Esophagus (tissue), 2 donors: ENCODE measurements around the gene SND1. TPM values are rescaled to one million over a fixed set of nuclear protein-coding genes. Genes with fewer than 3 reads are reported as not detected.

Experiments used
- H3K27ac ChIP-seq, 2 donors: one replicate each; pipeline ENCODE4 v1.5.1; 2013; ENCODE audit warnings: low read depth in 2 of 2, mild to moderate bottlenecking in 2 of 2, inconsistent platforms in 1 of 2, low read length in 1 of 2, moderate library complexity in 1 of 2
- H3K27me3 ChIP-seq, 2 donors: one replicate each; pipeline ENCODE4 v1.6.1; 2013; ENCODE audit warnings: low read length in 2 of 2, control low read depth in 1 of 2, mild to moderate bottlenecking in 1 of 2; ENCODE audit not compliant: insufficient read depth in 2 of 2, control insufficient read depth in 1 of 2
- H3K36me3 ChIP-seq, 2 donors: one replicate each; pipeline ENCODE4 v1.6.1; 2013; ENCODE audit warnings: low read length in 1 of 2; ENCODE audit not compliant: control insufficient read depth in 2 of 2, insufficient read depth in 2 of 2
- H3K4me1 ChIP-seq, 2 donors: one replicate each; pipeline ENCODE4 v1.6.1; 2013; ENCODE audit warnings: low read length in 1 of 2; ENCODE audit not compliant: control insufficient read depth in 2 of 2, insufficient read depth in 2 of 2
- H3K4me3 ChIP-seq, 2 donors: one replicate each; pipeline ENCODE4 v1.5.1; 2013; ENCODE audit warnings: low read length in 2 of 2, mild to moderate bottlenecking in 2 of 2, low read depth in 1 of 2, moderate library complexity in 1 of 2
- H3K9me3 ChIP-seq, 2 donors: one replicate each; pipeline ENCODE4 v1.6.1; 2013; ENCODE audit warnings: mild to moderate bottlenecking in 2 of 2, low read depth in 1 of 2, low read length in 1 of 2, moderate library complexity in 1 of 2; ENCODE audit not compliant: control insufficient read depth in 2 of 2, insufficient read depth in 1 of 2
- WGBS, 2 donors: extraction: QIAGEN DNeasy Blood & Tissue Kit; methylation state at CpG; one replicate each; pipeline ENCODE4 v1.1.7; 2013; 5-methylcytosine and 5-hydroxymethylcytosine counted together
- polyA plus RNA-seq, 2 donors: library from polyadenylated mRNA; stranded (reverse); fragments of 200-250 nt; gene quantifications; one replicate each; pipeline ENCODE4 v1.2.3, GENCODE V29; 2013
- donor health status: healthy with polysubstance abuse.
- donor health status: Bipolar disorder and iron deficiency.

SND1 gene
- polyA plus RNA-seq, 2 donors: 23.1 to 44.4 TPM

- 82 to 83% methylated on average over 4 of the region's 4 CpGs for WGBS, 2 donors
- no peaks in the 10 kb centered on the region for H3K4me1 ChIP-seq
- H3K36me3 ChIP-seq: no peaks in the 10 kb centered on the region
- H3K9me3 ChIP-seq: no peaks in the 10 kb centered on the region
- H3K4me3 ChIP-seq: no peak overlapping the region
- no peaks in the 10 kb centered on the region for H3K27me3 ChIP-seq
- no peak overlapping the region for H3K27ac ChIP-seq
Measured at GRCh38 chr7:128036226-128036940, 384.4 kb downstream of the SND1 start.

- H3K9me3 ChIP-seq: no peaks in the 10 kb centered on the region
- H3K27me3 ChIP-seq: no peaks in the 10 kb centered on the region
- no peak overlapping the region for H3K4me3 ChIP-seq
- no peaks in the 10 kb centered on the region for H3K36me3 ChIP-seq
- 95 to 96% methylated on average over 2 of the region's 2 CpGs for WGBS, 2 donors
- no peak overlapping the region for H3K27ac ChIP-seq
- no peaks in the 10 kb centered on the region for H3K4me1 ChIP-seq
Measured at GRCh38 chr7:128037081-128037480, 385.1 kb downstream of the SND1 start.

- H3K36me3 ChIP-seq: no peaks in the 10 kb centered on the region
- H3K27ac ChIP-seq: no peak overlapping the region
- no peak overlapping the region for H3K4me3 ChIP-seq
- no peaks in the 10 kb centered on the region for H3K4me1 ChIP-seq
- no peaks in the 10 kb centered on the region for H3K27me3 ChIP-seq
- 96 to 97% methylated on average over 8 of the region's 8 CpGs for WGBS, 2 donors
- no peaks in the 10 kb centered on the region for H3K9me3 ChIP-seq
Measured at GRCh38 chr7:128037880-128038619, 386.1 kb downstream of the SND1 start.

GRCh38 chr7:128039544-128039953 is 387.6 kb downstream of the SND1 start:
- Histone ChIP-seq H3K27ac (no peak overlapping the region), H3K27me3 (no peaks in the 10 kb centered on the region), H3K9me3 (no peaks in the 10 kb centered on the region), H3K4me3 (no peak overlapping the region), H3K4me1 (no peaks in the 10 kb centered on the region), H3K36me3 (no peaks in the 10 kb centered on the region)
- WGBS, 2 donors: 88 to 97% methylated on average over 4 of the region's 4 CpGs

GRCh38 chr7:128040205-128040604 is 388.2 kb downstream of the SND1 start:
- WGBS, 2 donors: 67 to 77% methylated on average over 3 of the region's 3 CpGs
- Histone ChIP-seq H3K27me3 (no peaks in the 10 kb centered on the region), H3K4me1 (peaks cover 0 to 2% of the 10 kb centered on the region in 2 donors), H3K36me3 (no peaks in the 10 kb centered on the region), H3K9me3 (no peaks in the 10 kb centered on the region), H3K4me3 (no peak overlapping the region), H3K27ac (no peak overlapping the region)

GRCh38 chr7:128041203-128041602 is 389.2 kb downstream of the SND1 start:
- Histone ChIP-seq H3K4me3 (no peak overlapping the region), H3K27ac (no peak overlapping the region), H3K9me3 (no peaks in the 10 kb centered on the region), H3K36me3 (no peaks in the 10 kb centered on the region), H3K4me1 (peaks cover 0 to 2% of the 10 kb centered on the region in 2 donors), H3K27me3 (no peaks in the 10 kb centered on the region)
- 49 to 63% methylated on average over 7 of the region's 7 CpGs for WGBS, 2 donors

- Histone ChIP-seq H3K27me3 (no peaks in the 10 kb centered on the region), H3K27ac (no peak overlapping the region), H3K36me3 (no peaks in the 10 kb centered on the region), H3K9me3 (no peaks in the 10 kb centered on the region), H3K4me3 (no peak overlapping the region), H3K4me1 (peaks cover 0 to 2% of the 10 kb centered on the region in 2 donors)
- WGBS, 2 donors: 80 to 91% methylated on average over 2 of the region's 2 CpGs
Measured at GRCh38 chr7:128042012-128042411, 390.0 kb downstream of the SND1 start.

GRCh38 chr7:128044064-128044463 is 392.1 kb downstream of the SND1 start:
- Histone ChIP-seq H3K27me3 (no peaks in the 10 kb centered on the region), H3K36me3 (no peaks in the 10 kb centered on the region), H3K9me3 (no peaks in the 10 kb centered on the region), H3K4me1 (peaks cover 0 to 2% of the 10 kb centered on the region in 2 donors), H3K4me3 (no peak overlapping the region), H3K27ac (no peak overlapping the region)
- 81 to 89% methylated on average over 5 of the region's 5 CpGs for WGBS, 2 donors

- 70 to 87% methylated on average over 1 of the region's 1 CpG for WGBS, 2 donors
- Histone ChIP-seq H3K36me3 (no peaks in the 10 kb centered on the region), H3K4me1 (peaks cover 0 to 2% of the 10 kb centered on the region in 2 donors), H3K27me3 (no peaks in the 10 kb centered on the region), H3K27ac (no peak overlapping the region), H3K4me3 (no peak overlapping the region), H3K9me3 (no peaks in the 10 kb centered on the region)
Measured at GRCh38 chr7:128045158-128045557, 393.2 kb downstream of the SND1 start.
